Mesothelial cell of epicardium (in vitro differentiated cells): Measurements from ENCODE around the gene RNF144B. TPM values are rescaled to one million over a fixed set of nuclear protein-coding genes. Genes with fewer than 3 reads are reported as not detected.
"Not testable (repeated sequence)": the region's sequence is repeated elsewhere in the genome, so short reads cannot be mapped to it uniquely, and the experiment has no call there.

Source experiments
- DNase-seq, 2 experiments: peaks; one replicate each; pipeline ENCODE4 v3.0.0; 2021; ENCODE audit warnings: low spot score in 2 of 2; ENCODE audit not compliant: unreplicated experiment in 2 of 2
- H3K27ac Mint-ChIP-seq: 2 replicates; pipeline ENCODE4 v1.8.0; 2021; ENCODE audit warnings: mixed read lengths
- H3K27me3 Mint-ChIP-seq: 2 replicates; pipeline ENCODE4 v1.8.0; 2021; ENCODE audit warnings: low read depth, mixed read lengths
- H3K36me3 Mint-ChIP-seq: 2 replicates; pipeline ENCODE4 v1.8.0; 2021; ENCODE audit warnings: mixed read lengths
- H3K4me1 Mint-ChIP-seq: 2 replicates; pipeline ENCODE4 v1.8.0; 2021; ENCODE audit warnings: mixed read lengths
- H3K4me3 Mint-ChIP-seq: 2 replicates; pipeline ENCODE4 v1.8.0; 2021; ENCODE audit warnings: mild to moderate bottlenecking, moderate library complexity, mixed read lengths
- H3K9me3 Mint-ChIP-seq: 2 replicates; pipeline ENCODE4 v1.8.0; 2021; ENCODE audit warnings: mixed read lengths
- total RNA-seq: library from RNA; stranded (reverse); gene quantifications from 3 replicates; pipeline ENCODE4 v1.2.1, GENCODE V29; 2021
- TF ChIP-seq, protein P1 (sequence below): fragments of 200-600 bp; sonication (generic); IDR thresholded peaks from one replicate; pipeline ENCODE4 v1.5.0; 2021; ENCODE audit warnings: antibody characterized with exemption; ENCODE audit not compliant: unreplicated experiment

The RNF144B gene
- total RNA-seq, 1 donor from 2014 or later, result 5.1 TPM

DNA sequence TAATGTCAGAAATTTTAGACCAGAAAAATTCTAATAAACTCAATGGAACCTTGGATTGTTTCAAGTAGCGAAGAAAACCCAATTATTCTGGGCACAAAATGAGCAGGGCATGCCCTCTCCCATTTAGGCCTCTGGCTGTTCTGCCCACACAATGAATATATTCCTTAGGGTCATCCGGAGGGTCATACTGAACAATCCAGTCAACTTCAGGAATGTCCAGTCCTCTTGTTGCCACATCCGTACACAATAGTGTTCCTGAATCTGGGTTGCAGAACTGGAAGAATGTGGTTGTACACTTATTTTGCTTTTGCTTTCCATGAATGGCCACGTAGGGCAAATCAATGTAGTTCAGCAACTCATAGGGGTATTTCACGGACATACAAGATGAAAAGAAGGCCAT lies 23.4 kb upstream of the RNF144B start:
- TF ChIP-seq, protein P1, sequence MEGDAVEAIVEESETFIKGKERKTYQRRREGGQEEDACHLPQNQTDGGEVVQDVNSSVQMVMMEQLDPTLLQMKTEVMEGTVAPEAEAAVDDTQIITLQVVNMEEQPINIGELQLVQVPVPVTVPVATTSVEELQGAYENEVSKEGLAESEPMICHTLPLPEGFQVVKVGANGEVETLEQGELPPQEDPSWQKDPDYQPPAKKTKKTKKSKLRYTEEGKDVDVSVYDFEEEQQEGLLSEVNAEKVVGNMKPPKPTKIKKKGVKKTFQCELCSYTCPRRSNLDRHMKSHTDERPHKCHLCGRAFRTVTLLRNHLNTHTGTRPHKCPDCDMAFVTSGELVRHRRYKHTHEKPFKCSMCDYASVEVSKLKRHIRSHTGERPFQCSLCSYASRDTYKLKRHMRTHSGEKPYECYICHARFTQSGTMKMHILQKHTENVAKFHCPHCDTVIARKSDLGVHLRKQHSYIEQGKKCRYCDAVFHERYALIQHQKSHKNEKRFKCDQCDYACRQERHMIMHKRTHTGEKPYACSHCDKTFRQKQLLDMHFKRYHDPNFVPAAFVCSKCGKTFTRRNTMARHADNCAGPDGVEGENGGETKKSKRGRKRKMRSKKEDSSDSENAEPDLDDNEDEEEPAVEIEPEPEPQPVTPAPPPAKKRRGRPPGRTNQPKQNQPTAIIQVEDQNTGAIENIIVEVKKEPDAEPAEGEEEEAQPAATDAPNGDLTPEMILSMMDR, result no peak
- Mint-ChIP-seq H3K4me3 (no peak overlapping the region), H3K27me3 (no peaks in the 10 kb centered on the region), H3K4me1 (peaks cover 8% of the 10 kb centered on the region), H3K9me3 (peaks cover 10% of the 10 kb centered on the region), H3K27ac (no peak overlapping the region), H3K36me3 (peaks cover 2% of the 10 kb centered on the region)
- no peak for DNase-seq

DNA sequence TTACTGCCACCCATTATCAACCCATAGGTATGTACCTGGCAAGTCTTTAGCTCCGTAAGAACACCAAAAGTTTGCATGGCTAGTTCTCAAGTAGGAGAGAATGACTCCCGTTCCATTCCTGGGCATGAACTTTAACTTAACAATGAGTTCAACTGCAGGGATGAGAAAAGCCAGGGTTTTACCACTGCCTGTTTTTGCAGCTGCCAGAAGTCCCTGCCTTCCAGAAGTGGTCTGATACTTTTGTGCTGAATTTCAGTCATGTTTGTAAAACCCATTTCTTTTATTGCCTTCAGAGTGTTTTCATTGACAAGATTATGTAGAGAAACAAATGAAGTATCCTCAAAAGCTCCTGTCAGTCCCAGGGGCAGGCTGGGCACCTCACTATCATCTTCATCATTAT lies 22.6 kb upstream of the RNF144B start:
- H3K27ac Mint-ChIP-seq, H3K27me3 Mint-ChIP-seq, H3K4me3 Mint-ChIP-seq, DNase-seq, H3K36me3 Mint-ChIP-seq: not testable (repeated sequence)
- Mint-ChIP-seq H3K9me3 (peaks cover 10% of the 10 kb centered on the region), H3K4me1 (peaks cover 12% of the 10 kb centered on the region)

DNA sequence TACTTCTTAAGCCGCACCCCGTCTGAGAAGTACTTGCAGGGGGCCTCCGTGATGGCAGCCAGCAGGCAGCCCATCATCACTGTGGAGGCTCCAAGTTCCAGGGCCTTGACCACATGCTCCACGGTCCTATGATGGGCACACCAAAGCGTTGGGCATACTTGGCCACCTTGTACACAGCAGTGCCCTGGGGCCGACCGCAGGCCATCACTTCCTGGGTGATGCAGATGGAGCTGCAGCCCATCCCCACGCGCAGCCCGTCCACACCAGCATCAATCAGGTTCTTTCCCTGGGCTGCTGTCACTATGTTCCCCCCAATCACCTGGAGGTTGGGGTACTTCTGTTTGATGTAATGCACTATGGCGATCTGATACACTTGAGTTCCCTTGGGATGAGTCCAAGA lies 19.8 kb upstream of the RNF144B start:
- no peak for DNase-seq
- Mint-ChIP-seq H3K4me3 (no peak overlapping the region), H3K27me3 (no peaks in the 10 kb centered on the region), H3K36me3 (peaks cover 2% of the 10 kb centered on the region), H3K9me3 (peaks cover 10% of the 10 kb centered on the region), H3K27ac (no peak overlapping the region), H3K4me1 (peaks cover 18% of the 10 kb centered on the region)
- TF ChIP-seq, protein P1, result no peak

DNA sequence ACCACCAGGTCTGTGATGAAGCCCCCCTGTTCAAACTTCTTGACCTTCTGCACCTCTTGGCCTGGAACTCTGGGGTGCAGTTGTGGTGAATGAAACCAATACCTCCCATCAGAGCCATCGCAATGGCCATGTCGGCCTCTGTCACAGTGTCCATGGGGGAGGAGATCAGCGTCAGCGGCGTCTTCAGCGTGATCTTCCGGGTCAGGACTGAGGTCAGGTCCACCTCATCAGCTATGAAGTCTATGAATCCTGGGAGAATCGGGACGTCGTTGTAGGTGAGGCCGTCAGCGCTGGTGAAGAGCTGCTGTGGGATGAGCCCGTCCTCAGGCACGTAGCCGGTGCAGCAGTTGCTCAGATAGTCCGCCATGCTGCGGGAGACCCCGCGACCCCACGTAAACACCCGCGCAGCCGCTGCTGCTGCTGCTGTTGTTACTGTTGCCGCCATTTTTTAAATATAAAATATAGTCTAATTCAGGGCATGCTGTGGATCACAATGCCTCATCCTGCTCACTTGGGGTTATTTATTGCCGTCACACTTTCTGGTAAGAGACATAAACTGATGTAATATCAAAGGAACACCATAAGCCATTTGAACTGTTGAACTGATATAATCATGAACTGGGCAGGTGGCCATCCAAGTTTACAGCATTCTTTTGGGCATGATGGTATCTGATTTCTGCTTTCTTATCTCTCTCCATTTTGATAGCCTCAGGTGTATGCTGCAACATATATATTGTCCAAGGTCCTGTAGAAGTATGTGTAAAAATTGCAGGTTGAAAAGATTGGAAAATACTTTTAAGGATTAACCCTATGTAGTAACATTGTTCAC lies 18.7 kb upstream of the RNF144B start:
- H3K36me3 Mint-ChIP-seq, result peaks cover 2% of the 10 kb centered on the region
- peaks cover 10% of the 10 kb centered on the region for H3K9me3 Mint-ChIP-seq
- peaks cover 18% of the 10 kb centered on the region for H3K4me1 Mint-ChIP-seq
- DNase-seq, result no peak
- no peak overlapping the region for H3K4me3 Mint-ChIP-seq
- no peaks in the 10 kb centered on the region for H3K27me3 Mint-ChIP-seq
- H3K27ac Mint-ChIP-seq, result peak overlapping the region; percentile 50
- TF ChIP-seq, protein P1, result no peak

DNA sequence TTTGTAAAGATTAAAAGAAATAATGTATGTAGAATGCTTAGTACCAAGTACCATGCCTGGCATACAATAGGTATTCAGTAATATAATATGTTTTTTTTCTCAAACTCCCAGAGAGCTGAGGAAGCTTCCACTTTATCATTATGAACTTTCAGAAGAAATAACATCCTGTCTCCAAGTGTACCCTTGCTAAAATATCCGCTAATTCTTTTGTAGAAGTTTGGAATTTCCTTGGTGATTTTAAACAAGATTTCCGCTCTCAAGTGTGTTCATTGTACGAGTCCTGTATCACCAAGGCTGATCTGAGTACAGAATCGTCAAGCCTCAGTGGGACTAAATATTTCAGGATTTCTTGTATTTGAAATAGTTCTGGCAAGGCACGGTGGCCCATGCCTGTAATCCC lies 16.1 kb upstream of the RNF144B start:
- Mint-ChIP-seq H3K9me3 (peaks cover under 1% of the 10 kb centered on the region), H3K27me3 (no peaks in the 10 kb centered on the region), H3K4me3 (no peak overlapping the region), H3K27ac (no peak overlapping the region), H3K36me3 (no peaks in the 10 kb centered on the region), H3K4me1 (peaks cover 18% of the 10 kb centered on the region)
- TF ChIP-seq, protein P1, result no peak
- DNase-seq, result no peak

DNA sequence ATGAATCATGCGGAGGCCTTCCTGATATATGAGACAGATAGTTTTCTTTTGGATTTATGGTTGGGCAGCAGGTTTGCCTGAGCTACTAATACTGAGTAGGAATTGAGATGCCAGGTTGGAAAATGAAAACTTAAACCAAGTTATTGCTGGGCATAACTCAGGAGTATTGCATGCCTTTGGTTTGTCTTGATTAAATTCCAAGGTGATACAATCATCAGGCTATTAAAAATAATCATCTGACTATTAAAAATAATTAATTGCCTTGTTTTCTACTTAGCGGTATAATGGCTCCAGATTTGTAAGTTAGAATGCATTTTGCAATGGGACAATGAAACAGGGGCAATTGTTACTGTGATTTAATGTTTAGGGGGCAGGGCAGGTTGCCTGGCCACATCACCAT lies 15.5 kb upstream of the RNF144B start:
- no peaks in the 10 kb centered on the region for H3K36me3 Mint-ChIP-seq
- H3K9me3 Mint-ChIP-seq, result no peaks in the 10 kb centered on the region
- DNase-seq, result no peak
- no peak overlapping the region for H3K27ac Mint-ChIP-seq
- TF ChIP-seq, protein P1, result no peak
- no peaks in the 10 kb centered on the region for H3K27me3 Mint-ChIP-seq
- no peak overlapping the region for H3K4me3 Mint-ChIP-seq
- H3K4me1 Mint-ChIP-seq, result peaks cover 18% of the 10 kb centered on the region
